GM23248 (cell line): ENCODE measurements around the gene HMG20B. TPM values are rescaled to one million over a fixed set of nuclear protein-coding genes. Genes with fewer than 3 reads are reported as not detected.

Experiments
- DNase-seq: peaks from one replicate; pipeline ENCODE4 v3.0.0-alpha.2; 2015
- H2AFZ ChIP-seq: fragments of 200-600 bp; sonication (generic); 2 replicates; pipeline ENCODE4 v1.6.1; 2016; ENCODE audit warnings: antibody characterized with exemption
- H3F3A ChIP-seq: fragments of 200-600 bp; sonication (generic); 2 replicates; pipeline ENCODE4 v1.6.1; 2016; ENCODE audit warnings: mild to moderate bottlenecking, antibody characterized with exemption, mixed run types; ENCODE audit not compliant: insufficient read depth
- H3K27ac ChIP-seq: fragments of 200-600 bp; sonication (generic); 2 replicates; pipeline ENCODE4 v1.5.1; 2016; ENCODE audit warnings: mild to moderate bottlenecking
- H3K27me3 ChIP-seq: fragments of 200-600 bp; sonication (generic); replicated peaks from 2 replicates; pipeline ENCODE4 v1.6.1; 2016; ENCODE audit warnings: mild to moderate bottlenecking; ENCODE audit not compliant: insufficient read depth
- H3K36me3 ChIP-seq: fragments of 200-600 bp; sonication (generic); 2 replicates; pipeline ENCODE4 v1.6.1; 2016; ENCODE audit warnings: low read depth, mild to moderate bottlenecking
- H3K4me1 ChIP-seq: fragments of 200-600 bp; sonication (generic); 2 replicates; pipeline ENCODE4 v1.6.1; 2016; ENCODE audit warnings: mild to moderate bottlenecking; ENCODE audit not compliant: insufficient read depth
- H3K4me2 ChIP-seq: fragments of 200-600 bp; sonication (generic); one replicate; pipeline ENCODE4 v1.6.1; 2016; ENCODE audit warnings: mild to moderate bottlenecking; ENCODE audit not compliant: unreplicated experiment
- H3K4me3 ChIP-seq: fragments of 200-600 bp; sonication (generic); 2 replicates; pipeline ENCODE4 v1.5.1; 2016; ENCODE audit warnings: mild to moderate bottlenecking
- H3K79me2 ChIP-seq: fragments of 200-600 bp; sonication (generic); 2 replicates; pipeline ENCODE4 v1.6.1; 2016; ENCODE audit warnings: mild to moderate bottlenecking; ENCODE audit not compliant: insufficient read depth
- H3K9ac ChIP-seq: fragments of 200-600 bp; sonication (generic); 2 replicates; pipeline ENCODE4 v1.6.1; 2016; ENCODE audit warnings: mild to moderate bottlenecking
- H3K9me2 ChIP-seq: fragments of 200-600 bp; sonication (generic); 2 replicates; pipeline ENCODE4 v1.6.1; 2016; ENCODE audit warnings: mixed run types, mild to moderate bottlenecking, moderate library complexity; ENCODE audit not compliant: insufficient read depth
- H3K9me3 ChIP-seq: fragments of 200-600 bp; sonication (generic); one replicate; pipeline ENCODE4 v1.6.1; 2017; ENCODE audit warnings: low read depth
- H4K20me1 ChIP-seq: fragments of 200-600 bp; sonication (generic); 2 replicates; pipeline ENCODE4 v1.6.0; 2016; ENCODE audit not compliant: insufficient read depth
- EZH2 ChIP-seq: fragments of 200-600 bp; sonication (generic); IDR thresholded peaks from 2 replicates; pipeline ENCODE4 v1.6.1; 2018; ENCODE audit warnings: antibody characterized with exemption, mild to moderate bottlenecking; ENCODE audit not compliant: insufficient read depth, poor library complexity, severe bottlenecking
- EZH2phosphoT487 ChIP-seq: fragments of 200-600 bp; sonication (generic); IDR thresholded peaks from 2 replicates; pipeline ENCODE4 v1.6.1; 2018; ENCODE audit warnings: antibody characterized with exemption, moderate library complexity, mild to moderate bottlenecking, low read depth; ENCODE audit not compliant: insufficient read depth
- WGBS, 2 experiments: methylation state at CpG; one replicate each; pipeline ENCODE4 v1.1.6; 2015 to 2017; ENCODE audit warnings: low lambda C conversion rate in 2 of 2, low coverage in 1 of 2; ENCODE audit errors: missing lambda C conversion rate in 2 of 2; 5-methylcytosine and 5-hydroxymethylcytosine counted together
- in situ Hi-C: fragments of 300-500 bp; cut with MboI; formaldehyde crosslinking; loops from 2 replicates; pipeline ENCODE4 v1.15.0; 2020
- polyA plus RNA-seq: library from polyadenylated mRNA; unstranded; fragments of >200 nt; fragmentation: Nextera tagmentation; extraction: Ambion mirVana; gene quantifications from 2 replicates; pipeline ENCODE4 v1.2.1, GENCODE V29; 2016
- total RNA-seq: library from RNA; depleted of rRNA; stranded (reverse); fragments of >200 nt; shearing (Covaris generic); gene quantifications from 2 replicates; pipeline ENCODE4 v1.2.3, GENCODE V29; 2014

HMG20B gene
- total and polyA plus RNA-seq, 2 experiments from 2014 or later = 83.9 to 112 TPM

DNA sequence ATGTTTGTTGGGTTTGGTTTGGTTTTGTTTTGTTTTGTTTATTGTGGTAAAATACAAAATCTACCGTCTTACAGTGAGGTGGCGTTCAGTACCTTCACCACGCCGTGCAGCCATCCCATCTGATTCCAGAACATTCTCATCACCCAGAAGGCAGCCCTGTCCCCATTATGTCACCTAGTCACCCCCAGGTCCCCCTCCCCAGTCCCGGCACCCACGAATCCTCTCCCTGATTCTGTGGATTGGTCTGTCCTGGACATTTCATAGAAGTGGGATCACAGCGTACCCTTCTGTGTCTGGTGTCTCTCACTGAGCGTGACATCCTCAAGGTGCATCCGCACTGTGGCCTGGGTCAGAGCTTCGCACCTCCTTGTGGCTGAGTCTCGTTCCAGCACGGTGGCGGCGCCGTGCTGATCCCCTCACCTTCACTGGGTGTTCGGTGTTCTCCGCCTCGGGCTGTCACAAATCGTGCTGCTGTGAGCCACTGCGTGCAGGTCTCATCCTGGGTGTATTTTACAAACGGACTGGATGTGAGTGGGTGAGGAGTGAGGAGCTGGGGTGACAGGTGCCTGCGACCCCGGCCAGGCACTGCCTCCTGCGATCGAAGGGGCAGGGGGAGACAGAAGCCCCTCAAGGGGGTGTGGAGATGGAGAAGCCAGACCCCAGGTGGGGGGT, 34.4 kb upstream of the HMG20B start:
- Histone ChIP-seq H3F3A (peaks cover 5% of the 10 kb centered on the region; the same call in 1 of the 2 replicates), H3K79me2 (no peaks in the 10 kb centered on the region), H3K27ac (no peak overlapping the region), H2AFZ (no peak overlapping the region), H3K4me1 (no peaks in the 10 kb centered on the region), H3K9ac (no peak overlapping the region), H3K27me3 (no peaks in the 10 kb centered on the region), H3K4me2 (no peak overlapping the region), H3K9me2 (no peaks in the 10 kb centered on the region), H4K20me1 (no peaks in the 10 kb centered on the region), H3K9me3 (no peaks in the 10 kb centered on the region), H3K4me3 (no peak overlapping the region), H3K36me3 (no peaks in the 10 kb centered on the region; the same call in 1 of the 2 replicates)
- 88 to 93% methylated on average over 24 to 25 of the region's 25 CpGs for WGBS, 2 experiments
- in situ Hi-C loops = loop anchor here (10.0 kb wide), 1 partner anchor 166 kb away; the partner anchor contains the start of genes PIP5K1C and TJP3
- no peak for TF ChIP-seq EZH2
- no peak for TF ChIP-seq EZH2phosphoT487
- no peak for DNase-seq

DNA sequence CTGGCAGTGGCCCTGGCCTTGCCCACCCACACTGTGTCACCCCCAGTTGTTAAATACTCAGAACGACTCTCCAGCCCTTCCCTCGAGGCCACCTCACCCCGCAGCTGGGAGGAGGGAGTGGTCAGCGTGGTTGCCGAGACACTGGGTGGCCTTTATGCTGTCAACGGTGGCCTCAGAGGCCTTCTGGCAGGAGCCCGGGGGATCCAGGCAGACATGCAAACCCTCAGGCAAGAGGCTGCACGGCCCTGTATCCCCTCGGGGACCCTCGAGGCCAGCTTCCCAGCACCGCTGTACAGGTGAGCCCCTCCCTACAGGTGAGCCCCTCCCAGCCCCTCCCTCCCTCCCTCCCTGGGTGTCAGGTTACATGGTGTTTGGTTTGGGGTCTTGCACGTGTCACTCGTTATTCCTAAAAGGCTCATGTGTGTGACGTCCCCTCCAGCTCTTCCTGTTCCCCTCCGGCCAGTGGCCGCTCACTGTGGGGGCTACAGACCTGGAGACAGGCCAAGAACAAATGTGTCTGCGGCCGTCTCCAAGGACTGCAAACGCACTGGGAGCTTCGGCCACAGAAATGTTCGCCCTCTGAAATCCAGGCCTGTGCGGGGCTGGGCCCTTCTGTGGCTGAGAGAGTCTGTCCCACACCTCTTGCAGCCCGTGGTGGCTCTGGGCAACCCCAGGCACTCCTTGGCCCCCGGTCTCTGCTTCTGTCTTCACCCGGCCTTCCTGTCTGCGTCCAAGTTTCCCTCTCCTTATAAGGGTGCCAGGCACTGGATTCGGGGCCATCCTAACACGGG, 33.6 kb upstream of the HMG20B start, which contains the start of gene TEKTIP1:
TSS of gene TEKTIP1 (plus strand) at position 210 of the 791 bp plus-strand sequence. CDS start at position 214, 4 bp downstream.
- DNase-seq = peak; percentile 41
- no peaks in the 10 kb centered on the region for H4K20me1 ChIP-seq
- H3K9me2 ChIP-seq = no peaks in the 10 kb centered on the region
- H3K36me3 ChIP-seq = no peaks in the 10 kb centered on the region
- no peak for TF ChIP-seq EZH2phosphoT487
- TF ChIP-seq EZH2 = no peak
- H3K4me3 ChIP-seq = no peak within 1 kb of the TSS
- peaks cover 5% of the 10 kb centered on the region; the same call in 1 of the 2 replicates for H3F3A ChIP-seq
- no peak within 1 kb of the TSS for H3K9ac ChIP-seq
- WGBS, 2 experiments = 59 to 63% methylated on average over 25 to 26 of the region's 28 CpGs
- H3K4me2 ChIP-seq = no peak within 1 kb of the TSS
- in situ Hi-C loops = loop anchor here (10.0 kb wide), 1 partner anchor 166 kb away; the partner anchor contains the start of genes PIP5K1C and TJP3
- H3K79me2 ChIP-seq = no peaks in the 10 kb centered on the region
- H3K27ac ChIP-seq = no peak within 1 kb of the TSS
- H3K9me3 ChIP-seq = no peaks in the 10 kb centered on the region
- no peaks in the 10 kb centered on the region for H3K4me1 ChIP-seq
- no peaks in the 10 kb centered on the region for H3K27me3 ChIP-seq
- H2AFZ ChIP-seq = no peak within 1 kb of the TSS

DNA sequence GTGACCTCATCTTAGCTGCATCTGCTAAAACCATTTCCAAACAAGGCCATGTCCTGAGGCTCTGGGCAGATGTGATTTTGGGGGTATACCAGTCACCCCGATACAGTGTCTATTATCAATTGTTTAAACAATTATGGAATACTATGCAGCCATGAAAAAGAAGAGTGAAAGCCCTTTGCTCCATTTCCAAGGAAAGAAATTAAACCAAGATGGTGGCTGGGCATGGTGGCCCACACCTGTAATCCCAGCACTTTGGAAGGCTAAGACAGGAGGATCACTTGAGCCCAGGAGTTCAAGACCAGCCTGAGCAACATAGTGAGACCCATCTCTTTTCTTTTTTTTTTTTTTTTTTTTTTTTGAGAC, 33.0 kb upstream of the HMG20B start:
- TF ChIP-seq EZH2 (no peak), EZH2phosphoT487 (no peak)
- Histone ChIP-seq H4K20me1 (no peaks in the 10 kb centered on the region), H3K36me3 (no peaks in the 10 kb centered on the region), H3K9me2 (no peaks in the 10 kb centered on the region), H3K4me1 (no peaks in the 10 kb centered on the region), H2AFZ (no peak overlapping the region), H3K9me3 (no peaks in the 10 kb centered on the region), H3K27ac (no peak overlapping the region), H3K27me3 (no peaks in the 10 kb centered on the region), H3K79me2 (no peaks in the 10 kb centered on the region), H3K9ac (no peak overlapping the region), H3K4me3 (no peak overlapping the region), H3F3A (peaks cover 5% of the 10 kb centered on the region; the same call in 1 of the 2 replicates), H3K4me2 (no peak overlapping the region)
- 100% methylated on average over 1 of the region's 1 CpG for WGBS, 2 experiments
- no peak for DNase-seq
- in situ Hi-C loops = loop anchor here (10.0 kb wide), 1 partner anchor 165 kb away; the partner anchor contains the start of genes PIP5K1C and TJP3

DNA sequence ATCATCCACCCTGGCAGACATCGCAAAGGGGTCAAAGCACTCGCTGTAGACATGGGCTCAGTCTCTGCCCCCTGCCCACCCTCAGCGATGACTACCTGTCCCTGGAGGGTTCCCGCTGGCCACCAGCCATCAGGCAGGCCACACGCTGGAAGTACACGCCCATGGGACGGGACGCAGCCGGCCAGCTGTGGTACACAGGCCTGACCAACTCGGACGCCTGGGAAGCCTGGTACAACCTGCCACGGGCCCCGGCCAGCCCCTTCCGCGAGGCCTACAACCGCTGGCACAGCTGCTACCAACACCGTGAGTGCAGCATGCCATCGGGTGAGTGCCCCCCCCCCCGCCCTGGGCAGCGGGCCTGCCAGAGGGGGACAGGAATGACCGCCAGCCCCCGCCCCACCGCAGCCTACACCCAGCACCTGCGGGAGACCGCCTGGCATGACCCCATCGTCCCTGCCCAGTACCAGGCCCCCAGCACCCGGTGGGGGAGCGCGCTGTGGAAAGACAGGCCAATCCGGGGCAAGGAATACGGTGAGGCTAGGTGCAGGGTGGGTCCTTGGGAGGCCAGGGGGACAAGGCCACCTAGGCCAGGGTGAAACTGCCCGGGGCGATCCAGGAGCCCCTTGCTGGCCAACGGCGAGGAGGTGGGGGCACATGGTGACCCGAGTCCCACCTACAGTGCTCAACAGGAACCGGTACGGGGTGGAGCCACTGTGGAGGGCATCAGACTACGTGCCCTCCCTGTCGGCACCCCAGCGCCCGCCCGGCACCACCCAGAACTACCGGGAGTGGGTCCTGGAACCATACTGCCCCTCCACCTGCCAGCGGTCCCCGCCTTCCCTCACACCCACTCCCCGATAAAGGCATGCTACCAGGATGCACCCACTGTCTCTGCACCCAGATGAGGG, 29.3 kb upstream of the HMG20B start:
- 89 to 91% methylated on average over 26 to 42 of the region's 47 CpGs for WGBS, 2 experiments
- in situ Hi-C loops = no loop called here
- H3K4me1 ChIP-seq = no peaks in the 10 kb centered on the region
- H3K9me2 ChIP-seq = no peaks in the 10 kb centered on the region
- no peak overlapping the region for H3K9ac ChIP-seq
- H4K20me1 ChIP-seq = no peaks in the 10 kb centered on the region
- no peaks in the 10 kb centered on the region for H3K36me3 ChIP-seq
- DNase-seq = no peak
- H2AFZ ChIP-seq = no peak overlapping the region
- H3K4me2 ChIP-seq = no peak overlapping the region
- no peaks in the 10 kb centered on the region for H3K79me2 ChIP-seq
- TF ChIP-seq EZH2phosphoT487 = no peak
- no peak for TF ChIP-seq EZH2
- no peaks in the 10 kb centered on the region for H3K27me3 ChIP-seq
- no peak overlapping the region for H3K4me3 ChIP-seq
- no peaks in the 10 kb centered on the region for H3K9me3 ChIP-seq
- H3F3A ChIP-seq = peaks cover 5% of the 10 kb centered on the region; the same call in 1 of the 2 replicates
- no peak overlapping the region for H3K27ac ChIP-seq
